ENCODE data around the gene IFITM5.

The IFITM5 gene

GRCh38 chr11:261624-262023, 37.7 kb downstream of the IFITM5 start:
- H3K27me3 ChIP-seq (replicated peaks; ENCODE audit: control insufficient read depth, insufficient read depth, low read length) = no peaks in the 10 kb centered on the region
- TF ChIP-seq CTCF (IDR thresholded peaks at IDR 0.05; ENCODE audit: insufficient read depth, low read length, poor library complexity, severe bottlenecking) = no peak
- H3K4me3 ChIP-seq (replicated peaks; ENCODE audit: low read depth, low read length) = no peak overlapping the region
- DNase-seq (ENCODE audit: extremely low read depth, insufficient read length) = no peak
- H3K36me3 ChIP-seq (ENCODE audit: control insufficient read depth, insufficient read depth, low read length) = no peaks in the 10 kb centered on the region

DNA sequence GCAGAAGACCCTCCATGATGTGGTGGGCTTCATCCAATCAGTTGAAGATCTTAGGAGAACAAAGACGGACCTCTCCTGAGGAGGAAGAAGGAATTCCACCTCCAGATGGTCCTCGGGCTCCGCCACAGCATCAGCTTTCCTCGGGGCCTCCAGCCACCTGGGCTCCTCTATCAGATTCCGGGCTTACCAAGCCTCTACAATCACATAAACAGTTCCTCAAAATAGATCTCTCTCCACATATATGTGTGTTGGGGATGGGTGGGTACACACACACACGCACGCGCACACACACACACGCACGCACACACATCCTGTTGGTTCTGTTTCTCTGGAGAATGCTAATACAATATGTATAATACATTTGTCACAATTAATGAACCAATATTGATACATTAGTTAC, 39.9 kb downstream of the IFITM5 start:
- Histone ChIP-seq H3K4me3 (replicated peaks; ENCODE audit: low read depth, low read length) (no peak overlapping the region), H3K36me3 (ENCODE audit: control insufficient read depth, insufficient read depth, low read length) (no peaks in the 10 kb centered on the region), H3K27me3 (replicated peaks; ENCODE audit: control insufficient read depth, insufficient read depth, low read length) (no peaks in the 10 kb centered on the region)
- no peak for TF ChIP-seq CTCF (IDR thresholded peaks at IDR 0.05; ENCODE audit: insufficient read depth, low read length, poor library complexity, severe bottlenecking)
- no peak for DNase-seq (ENCODE audit: extremely low read depth, insufficient read length)

GRCh38 chr11:257766-258493, 41.4 kb downstream of the IFITM5 start:
- TF ChIP-seq CTCF (IDR thresholded peaks at IDR 0.05; ENCODE audit: insufficient read depth, low read length, poor library complexity, severe bottlenecking) = peak; percentile 43
- no peak for DNase-seq (ENCODE audit: extremely low read depth, insufficient read length)
- Histone ChIP-seq H3K4me3 (replicated peaks; ENCODE audit: low read depth, low read length) (no peak overlapping the region), H3K36me3 (ENCODE audit: control insufficient read depth, insufficient read depth, low read length) (peaks cover 9% of the 10 kb centered on the region), H3K27me3 (replicated peaks; ENCODE audit: control insufficient read depth, insufficient read depth, low read length) (no peaks in the 10 kb centered on the region)

- no peak overlapping the region for H3K4me3 ChIP-seq (replicated peaks; ENCODE audit: low read depth, low read length)
- peaks cover 14% of the 10 kb centered on the region for H3K36me3 ChIP-seq (ENCODE audit: control insufficient read depth, insufficient read depth, low read length)
- no peaks in the 10 kb centered on the region for H3K27me3 ChIP-seq (replicated peaks; ENCODE audit: control insufficient read depth, insufficient read depth, low read length)
- DNase-seq (ENCODE audit: extremely low read depth, insufficient read length) = no peak
- no peak for TF ChIP-seq CTCF (IDR thresholded peaks at IDR 0.05; ENCODE audit: insufficient read depth, low read length, poor library complexity, severe bottlenecking)
Measured at GRCh38 chr11:256952-257737, 42.2 kb downstream of the IFITM5 start.

DNA sequence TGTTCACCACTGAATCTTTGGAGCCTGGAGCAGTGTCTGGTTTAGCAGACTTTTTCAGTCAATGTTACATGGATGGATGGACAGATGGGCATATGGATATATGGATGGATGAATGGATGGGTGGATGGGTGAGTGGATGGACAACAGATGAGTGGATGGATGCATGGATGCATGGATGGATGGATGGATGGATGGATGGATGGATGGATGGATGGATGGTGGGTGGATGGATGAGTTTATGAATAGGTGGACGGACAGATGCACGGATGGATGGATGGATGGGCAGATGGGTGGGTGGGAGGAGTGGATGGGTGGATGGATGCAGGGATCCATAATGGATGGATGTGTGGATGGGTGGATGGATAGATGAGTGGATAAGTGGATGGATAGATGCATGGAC, 43.5 kb downstream of the IFITM5 start:
- Histone ChIP-seq H3K4me3 (replicated peaks; ENCODE audit: low read depth, low read length) (no peak overlapping the region), H3K36me3 (ENCODE audit: control insufficient read depth, insufficient read depth, low read length) (peaks cover 21% of the 10 kb centered on the region), H3K27me3 (replicated peaks; ENCODE audit: control insufficient read depth, insufficient read depth, low read length) (no peaks in the 10 kb centered on the region)
- TF ChIP-seq CTCF (IDR thresholded peaks at IDR 0.05; ENCODE audit: insufficient read depth, low read length, poor library complexity, severe bottlenecking) = no peak
- no peak for DNase-seq (ENCODE audit: extremely low read depth, insufficient read length)

Data from GM06990 (cell line).